Stimulated activated CD8-positive, alpha-beta memory T cell treated with anti-CD3 and anti-CD28 coated beads, Interleukin-7, amount 100 ng/mL, for 48 hours (primary cell): Measurements from ENCODE around the gene HTR2A.
A peak's percentile ranks its signal among the peaks of the same experiment; 100 is the strongest.

Source experiments
- DNase-seq, 2 donors: peaks; one replicate each; pipeline ENCODE4 v3.0.0-alpha.2; 2020; ENCODE audit warnings: low read depth in 1 of 2; ENCODE audit errors: extremely low read depth in 1 of 2

Gene HTR2A

DNA sequence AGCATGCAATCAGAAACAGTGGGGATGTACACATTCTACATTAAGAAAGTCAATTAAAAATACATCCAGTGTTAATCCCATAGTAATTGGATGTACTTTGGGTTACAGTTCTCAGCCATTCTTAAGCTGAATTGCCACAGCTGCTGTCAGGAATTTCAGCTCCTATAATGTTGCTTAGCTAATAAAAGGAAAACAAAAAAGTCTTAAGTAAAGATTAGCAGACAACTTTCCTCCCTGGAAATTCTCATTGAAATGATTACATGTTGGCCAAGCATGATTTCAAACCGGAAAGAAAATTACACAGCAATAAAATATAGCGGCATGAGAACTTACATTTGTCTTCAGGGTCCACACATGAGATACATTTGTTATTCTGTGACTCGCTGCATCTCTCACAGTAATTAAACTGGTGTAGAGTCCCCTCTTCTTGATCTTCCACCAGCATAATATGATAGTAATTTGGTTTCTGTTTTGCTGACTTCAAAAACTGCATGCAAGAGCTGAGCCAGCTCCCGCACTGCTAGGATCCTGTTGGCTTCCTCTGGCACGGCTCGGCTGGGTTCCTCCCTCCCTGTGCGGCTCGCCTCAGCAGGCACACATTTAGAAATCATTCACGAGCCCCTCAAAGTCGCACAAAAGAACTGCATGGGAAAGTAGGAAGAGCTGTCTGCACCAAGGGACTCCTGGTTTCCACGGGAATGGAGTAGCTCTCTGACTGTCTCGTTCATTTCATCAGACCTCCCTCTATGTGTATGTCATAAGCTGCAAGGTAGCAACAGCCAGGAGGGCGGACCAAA lies at the start of gene HTR2A:
HTR2A (minus strand) TSS at position 713 of the 797 bp plus-strand sequence. CDS start 1,147 bp downstream, outside the sequence.
- DNase-seq, result no peak

DNA sequence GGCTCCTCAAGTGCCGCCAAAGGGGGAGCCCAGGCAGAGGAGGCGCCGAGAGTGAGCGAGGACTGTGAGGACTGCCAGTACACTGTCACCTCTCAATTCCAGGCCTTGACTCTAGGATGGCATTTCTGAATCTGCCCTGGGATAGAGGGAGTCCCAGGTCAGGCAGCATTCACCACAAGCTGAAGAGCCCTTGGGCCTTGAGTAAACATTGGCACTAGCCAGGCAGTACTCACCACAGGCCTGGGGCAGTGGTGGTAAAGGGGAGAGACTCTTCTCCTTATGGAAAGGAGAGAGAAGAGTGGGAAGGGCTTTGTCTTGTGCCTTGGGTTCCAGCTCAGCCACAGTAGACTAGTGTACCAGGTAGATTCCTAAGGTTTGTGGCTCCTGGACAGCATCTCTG lies 39.7 kb upstream of the HTR2A start:
- DNase-seq, result no peak

DNA sequence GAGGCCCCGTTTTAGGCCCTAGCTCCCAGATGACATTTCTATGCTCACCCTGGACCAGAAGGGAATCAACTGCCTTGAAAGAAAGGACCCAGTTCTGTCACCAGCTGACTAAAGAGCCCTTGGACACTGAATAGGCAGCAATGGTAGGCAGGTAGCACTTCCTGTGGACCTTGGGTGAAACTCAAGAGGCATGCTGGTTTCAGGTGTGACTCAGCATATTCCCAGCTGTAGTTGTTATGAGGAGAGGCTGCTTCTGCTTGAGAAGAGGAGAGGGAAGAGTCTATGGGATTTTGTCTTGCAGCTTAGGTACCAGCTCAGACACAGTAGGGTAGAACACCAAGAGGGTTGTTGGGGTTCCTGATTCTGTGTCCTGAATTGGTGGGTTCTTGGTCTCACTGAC lies 37.9 kb upstream of the HTR2A start:
- no peak for DNase-seq

GRCh38 chr13:46926916-46927590 lies 30.2 kb upstream of the HTR2A start:
- no peak for DNase-seq

- no peak for DNase-seq
Measured at GRCh38 chr13:46925486-46925885, 28.6 kb upstream of the HTR2A start.

GRCh38 chr13:46914341-46914740 lies 17.5 kb upstream of the HTR2A start:
- no peak for DNase-seq

- DNase-seq, result no peak
Measured at GRCh38 chr13:46913757-46914156, 16.9 kb upstream of the HTR2A start.

DNA sequence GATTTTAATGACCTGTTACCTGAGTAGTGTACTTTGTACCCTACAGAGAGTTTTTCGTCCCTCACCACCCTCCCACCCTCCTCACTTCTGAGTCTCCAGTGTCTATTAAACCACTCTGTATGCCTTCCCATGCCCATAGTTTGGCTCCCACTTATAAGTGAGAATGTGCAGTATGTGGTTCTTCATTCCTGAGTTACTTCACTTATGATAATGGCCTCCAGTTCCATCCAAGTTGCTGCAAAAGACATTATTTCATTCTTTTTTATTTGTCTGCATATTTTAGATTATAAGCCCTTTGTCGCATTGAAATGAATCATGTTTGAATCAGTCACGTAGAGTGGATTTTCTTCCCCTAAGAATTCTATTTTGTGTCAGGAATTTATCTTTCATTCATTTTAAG lies 12.2 kb upstream of the HTR2A start:
- DNase-seq, result no peak

DNA sequence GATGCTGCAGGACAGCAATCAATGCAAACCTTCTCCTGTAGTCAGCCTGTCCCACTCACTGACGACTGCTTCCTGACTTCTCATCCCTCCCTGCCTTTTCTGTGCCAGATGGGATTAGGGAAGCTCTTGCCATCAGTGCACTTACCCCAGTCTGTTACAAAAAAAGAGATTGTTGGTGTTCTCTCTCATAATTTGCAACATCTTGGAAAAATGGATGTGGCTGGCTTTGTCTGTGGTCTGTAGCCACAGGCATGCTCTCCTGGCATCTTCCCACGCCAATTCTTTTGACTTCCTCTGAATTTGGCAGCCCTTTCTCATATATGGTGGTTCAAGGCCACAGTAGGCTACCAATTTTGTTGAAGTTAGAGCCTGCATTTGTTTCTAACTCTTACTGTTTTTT lies 11.6 kb upstream of the HTR2A start:
- DNase-seq, result no peak

GRCh38 chr13:46906405-46906804 lies 9.6 kb upstream of the HTR2A start:
- no peak for DNase-seq

DNA sequence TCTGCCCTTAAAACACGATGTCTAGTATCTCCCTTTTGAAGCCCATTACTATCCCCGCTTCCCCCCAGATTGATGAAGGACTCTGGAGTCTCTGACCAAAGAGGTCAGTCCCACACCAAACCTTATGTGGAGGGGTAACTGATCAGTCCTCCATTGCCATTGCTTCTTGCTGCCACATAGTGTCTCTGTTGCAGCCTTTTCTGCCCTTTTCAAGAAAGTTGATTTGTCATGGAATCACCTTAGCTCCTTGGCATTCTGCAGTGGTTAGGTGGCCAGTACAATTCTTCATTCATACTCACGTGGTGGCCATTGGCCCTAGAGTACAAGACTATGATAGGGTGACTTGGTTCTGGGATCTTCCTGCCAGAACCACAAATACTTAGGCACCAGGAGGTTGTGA lies 8.4 kb upstream of the HTR2A start:
- no peak for DNase-seq

DNA sequence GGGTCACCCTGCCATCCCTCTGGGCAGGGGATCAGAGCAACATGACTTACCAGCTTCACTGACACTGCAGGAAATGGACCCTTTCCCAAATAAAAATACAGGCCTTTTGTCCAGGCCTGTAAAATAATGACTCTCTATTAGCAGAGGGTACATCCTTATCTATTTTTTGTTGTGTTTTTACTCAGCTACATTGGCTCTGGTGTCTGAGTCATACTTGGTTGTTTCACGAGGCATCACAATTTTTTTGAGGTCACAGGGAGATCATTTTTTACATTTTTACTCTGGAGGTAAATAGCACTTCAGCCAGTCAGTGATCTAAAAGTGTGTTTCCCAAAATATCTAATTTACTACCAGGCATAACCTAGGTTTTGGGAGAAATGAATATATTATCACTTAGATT lies 6.9 kb upstream of the HTR2A start:
- DNase-seq, result no peak

DNA sequence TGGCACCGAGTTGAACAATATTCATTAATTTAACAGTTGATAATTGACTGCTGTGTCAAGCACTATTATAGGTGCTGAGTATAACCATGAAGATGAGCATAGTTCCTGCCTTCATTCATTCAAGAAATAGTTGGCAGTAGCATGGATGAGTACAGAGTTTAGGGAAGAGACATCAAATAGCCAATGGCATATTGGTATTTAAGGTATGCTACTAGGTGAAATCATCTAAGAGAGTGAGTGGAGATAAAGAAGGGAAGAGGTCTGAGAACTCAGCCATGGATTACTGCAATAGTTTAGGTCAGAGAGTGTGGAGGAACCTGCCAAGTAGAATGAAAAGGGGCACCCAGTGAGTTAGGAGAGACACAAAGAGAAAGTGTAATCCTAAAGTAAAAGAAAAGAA lies 4.9 kb upstream of the HTR2A start:
- no peak for DNase-seq

- DNase-seq, result no peak
Measured at GRCh38 chr13:46899801-46900200, 2.9 kb upstream of the HTR2A start.

- no peak for DNase-seq
Measured at GRCh38 chr13:46895381-46895780, 1.5 kb downstream of the HTR2A start.

GRCh38 chr13:46894568-46894967 lies 2.3 kb downstream of the HTR2A start:
- DNase-seq, result no peak

DNA sequence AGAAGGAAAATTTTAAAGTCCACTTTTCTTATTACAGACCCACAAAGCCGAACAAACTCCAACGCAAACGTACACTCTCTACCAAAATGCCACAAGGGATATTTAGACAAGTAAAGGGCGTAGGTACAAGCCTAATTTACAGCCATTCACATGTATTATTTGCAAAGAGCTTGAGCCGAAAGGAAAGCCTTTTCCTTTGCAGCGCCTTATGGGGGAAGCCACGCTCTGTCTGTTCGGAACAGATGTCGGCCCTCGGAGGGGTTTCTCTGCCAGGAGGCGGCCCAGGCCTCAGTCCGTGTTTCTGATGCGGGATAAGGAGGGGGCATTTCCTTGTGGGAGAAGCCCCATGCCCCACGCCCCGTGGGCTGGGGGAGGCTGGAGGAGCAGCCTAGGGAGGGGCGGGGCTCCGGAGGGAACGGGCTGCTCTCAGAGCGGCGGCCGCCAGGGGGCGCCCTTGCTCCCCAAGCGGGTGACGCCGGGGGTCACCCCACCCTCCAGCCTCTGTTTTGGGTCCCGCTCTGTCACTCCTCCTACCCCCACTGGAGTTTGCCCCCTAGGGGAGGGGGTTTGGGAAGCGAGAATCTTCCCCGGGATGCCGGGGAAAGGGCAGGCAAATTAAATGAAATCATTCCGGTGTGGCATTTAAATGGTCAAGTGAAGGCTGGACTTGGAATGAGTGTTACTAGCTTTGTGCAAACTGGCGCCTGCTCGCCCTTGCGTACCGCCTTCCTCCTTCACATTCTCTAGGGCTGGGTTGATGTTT lies 2.9 kb downstream of the HTR2A start:
- DNase-seq, result peak; percentile 19 to 33

GRCh38 chr13:46893221-46893740 lies 3.6 kb downstream of the HTR2A start:
- no peak for DNase-seq

GRCh38 chr13:46885018-46885417 lies 11.8 kb downstream of the HTR2A start:
- DNase-seq, result no peak

DNA sequence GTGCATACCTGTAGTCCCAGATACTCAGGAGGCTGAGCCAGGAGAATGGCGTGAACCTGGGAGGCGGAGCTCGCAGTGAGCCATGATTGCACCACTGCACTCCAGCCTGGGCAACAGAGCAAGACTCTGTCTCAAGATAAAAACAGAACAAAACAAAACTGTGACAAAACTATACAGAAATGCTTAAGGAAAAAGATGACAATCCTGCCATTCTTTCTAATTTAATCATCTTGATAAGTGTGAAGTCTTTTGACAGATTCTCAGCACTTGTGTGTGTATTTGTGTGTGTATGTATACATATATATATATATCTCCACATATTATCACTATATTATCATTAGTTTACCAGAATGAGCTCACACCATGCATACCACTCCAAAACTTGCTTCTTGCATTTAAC lies 12.3 kb downstream of the HTR2A start:
- no peak for DNase-seq

GRCh38 chr13:46881621-46882020 lies 15.2 kb downstream of the HTR2A start:
- DNase-seq, result no peak
